ENCODE results near the gene TRIM49.
"Not testable (repeated sequence)": the region's sequence is repeated elsewhere in the genome, so short reads cannot be mapped to it uniquely, and the experiment has no call there.

DNA sequence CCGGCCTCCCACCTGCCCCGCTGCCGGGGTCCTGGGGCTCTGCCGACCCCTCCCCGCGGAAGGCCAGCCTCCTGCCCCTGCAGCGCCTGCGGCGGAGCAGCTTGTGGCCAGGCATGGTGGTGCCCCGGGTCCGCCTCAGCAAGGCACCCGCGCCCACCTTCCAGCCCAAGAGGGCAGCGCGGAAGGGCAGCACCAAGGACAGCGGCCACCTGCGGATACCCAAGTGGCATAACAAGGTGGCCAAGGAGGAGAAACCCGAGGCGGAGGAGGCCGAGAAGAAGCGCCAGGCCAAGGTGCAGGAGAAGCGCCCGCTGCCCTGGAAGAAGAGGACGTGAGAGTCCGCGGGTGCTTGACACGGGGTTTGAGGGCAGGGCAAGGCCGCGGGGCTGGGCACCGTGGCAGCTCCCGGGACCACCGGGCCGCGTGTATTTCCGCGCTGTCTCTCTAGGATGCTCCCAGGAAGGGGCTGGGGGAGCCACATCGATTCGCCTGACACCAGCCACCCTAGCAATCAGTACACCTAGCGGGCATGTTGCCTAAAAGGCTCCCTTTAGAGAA lies 20.8 kb downstream of the TRIM49 start:
- not testable (repeated sequence) for TF ChIP-seq JUND (IDR thresholded peaks at IDR 0.05); RAD21 (IDR thresholded peaks at IDR 0.05; ENCODE audit: low read length)
